NCI-H226 (cell line): ENCODE data around the gene GTF3C1.
"Not testable (repeated sequence)": the region's sequence is repeated elsewhere in the genome, so short reads cannot be mapped to it uniquely, and the experiment has no call there.

Source experiments
- DNase-seq: peaks from one replicate; pipeline ENCODE4 v3.0.0-alpha.2; 2015

The GTF3C1 gene

GRCh38 chr16:27462200-27462845 lies 87.4 kb downstream of the GTF3C1 start:
- DNase-seq: no peak

DNA sequence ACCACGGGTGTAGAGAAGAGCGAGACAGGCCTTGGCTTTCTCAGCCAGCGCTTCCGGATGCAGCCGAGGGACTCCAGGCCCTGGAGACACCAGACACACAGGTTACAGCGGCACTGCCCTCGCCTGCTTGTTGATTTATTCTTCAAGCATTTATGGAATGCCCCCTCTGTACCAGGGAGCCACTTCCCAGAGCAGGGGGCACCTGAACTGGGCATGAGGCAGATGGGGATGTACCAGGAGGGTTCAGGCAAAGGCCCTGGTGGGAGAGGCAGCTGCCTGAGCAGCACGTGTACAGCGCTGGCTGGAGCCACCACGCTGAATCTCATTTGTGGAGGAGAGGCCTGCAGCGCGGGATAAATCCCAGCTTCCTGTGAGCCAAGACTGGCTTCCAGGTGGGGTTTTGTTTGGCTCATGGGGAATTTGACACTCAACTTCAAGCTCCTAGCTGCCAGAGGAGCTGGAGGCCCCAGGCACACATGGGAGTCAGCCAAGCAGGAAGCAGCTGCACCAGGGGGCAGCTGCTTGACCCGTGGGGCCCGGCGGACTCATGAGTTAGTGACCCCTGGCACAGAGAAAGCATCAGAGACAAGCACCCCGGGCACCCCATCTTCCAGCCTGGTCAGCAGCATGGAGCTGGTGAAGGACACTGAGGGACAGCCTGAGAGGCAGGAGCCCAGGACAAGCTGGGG lies 88.1 kb downstream of the GTF3C1 start:
- DNase-seq: peak; percentile 62

GRCh38 chr16:27460663-27461482 lies 88.8 kb downstream of the GTF3C1 start:
- DNase-seq: no peak

DNA sequence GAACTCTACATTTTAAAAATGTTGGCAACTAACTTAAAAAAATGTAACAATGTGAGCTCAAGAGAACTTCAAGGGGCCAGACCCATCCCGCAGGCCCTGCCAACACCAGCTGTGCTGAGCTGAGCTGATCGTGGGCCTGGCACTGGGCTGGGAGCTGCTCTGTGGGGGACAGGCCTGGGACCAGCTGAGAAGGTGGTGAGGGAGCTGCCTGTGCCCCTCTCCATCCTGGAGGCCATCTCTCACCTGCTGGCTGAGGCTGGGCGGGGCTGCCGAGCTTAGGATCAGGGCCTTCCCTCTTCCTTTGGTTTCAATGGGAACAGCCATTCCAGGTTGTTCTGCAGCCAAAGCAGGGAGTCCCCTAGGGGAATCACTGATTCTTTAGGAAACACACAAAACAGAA lies 89.5 kb downstream of the GTF3C1 start:
- DNase-seq: no peak

DNA sequence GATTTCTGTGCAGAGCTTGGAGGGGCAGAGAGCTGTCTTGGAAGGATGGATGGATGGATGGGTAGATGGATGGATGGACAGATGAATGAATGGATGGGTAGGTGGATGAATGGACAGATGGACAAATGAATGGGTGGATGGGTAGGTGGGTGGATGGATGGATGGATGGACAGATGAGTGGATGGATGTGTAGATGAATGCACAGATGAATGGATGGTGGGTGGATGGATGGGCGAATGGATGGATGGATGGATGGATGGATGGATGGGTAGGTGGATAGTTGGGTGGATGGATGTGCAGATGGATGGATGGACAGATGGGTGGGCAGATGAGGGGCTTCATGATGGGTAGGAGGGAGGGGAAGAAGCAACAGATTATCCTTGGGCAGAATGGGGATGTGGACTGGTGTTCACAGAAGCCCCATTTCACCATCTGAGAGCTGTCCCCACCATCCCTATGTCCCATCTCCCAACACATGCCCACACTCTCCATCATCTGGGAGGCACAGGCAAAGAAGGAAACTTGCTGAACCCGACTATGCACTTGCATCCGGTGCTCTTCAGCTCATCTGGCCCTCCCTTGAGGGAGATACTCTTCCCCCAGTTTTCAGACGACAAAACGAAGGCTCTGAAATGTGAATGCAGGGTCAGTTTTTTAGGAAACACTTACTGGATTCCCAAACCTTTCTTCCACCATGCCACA lies 90.6 kb downstream of the GTF3C1 start:
- no peak for DNase-seq

DNA sequence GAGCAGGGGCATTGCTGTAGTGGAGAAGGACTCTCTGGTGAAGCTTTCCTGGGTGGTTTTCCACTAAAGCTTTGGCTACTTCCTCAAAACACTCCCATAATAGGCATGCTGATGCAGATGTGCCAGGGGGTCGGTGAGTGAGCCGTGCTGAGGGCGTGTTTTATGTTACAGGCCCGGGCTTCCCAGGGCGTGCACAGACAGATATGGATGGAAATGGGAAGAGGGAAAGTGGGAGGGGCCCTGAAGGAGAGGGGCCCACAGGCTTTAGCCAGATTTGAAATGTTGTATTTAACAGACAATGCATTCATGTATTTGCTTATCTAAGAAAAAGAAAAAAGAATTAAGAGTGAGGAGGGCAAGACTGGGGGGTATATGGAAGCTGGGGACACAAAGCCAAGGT lies 91.5 kb downstream of the GTF3C1 start:
- no peak for DNase-seq

GRCh38 chr16:27457605-27457900 lies 92.2 kb downstream of the GTF3C1 start:
- DNase-seq: not testable (repeated sequence)

- DNase-seq: no peak
Observed at GRCh38 chr16:27455700-27456099, 94.0 kb downstream of the GTF3C1 start.

DNA sequence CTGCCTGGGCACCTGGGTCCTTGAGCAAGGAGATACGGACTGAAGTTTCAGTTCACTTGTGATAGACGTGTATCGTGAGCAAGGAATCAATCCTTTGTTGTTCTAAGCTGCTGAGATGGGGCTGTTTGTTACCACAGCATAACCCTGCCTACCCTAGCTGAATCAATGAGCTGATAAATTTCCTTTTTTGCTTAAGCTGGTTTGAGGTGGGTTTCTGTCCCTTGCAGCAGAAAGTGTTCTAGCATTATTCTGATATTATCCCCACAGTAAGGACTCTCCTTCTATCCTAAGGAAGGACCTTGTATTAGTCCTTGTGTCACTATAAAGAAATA lies 96.3 kb downstream of the GTF3C1 start:
- no peak for DNase-seq

DNA sequence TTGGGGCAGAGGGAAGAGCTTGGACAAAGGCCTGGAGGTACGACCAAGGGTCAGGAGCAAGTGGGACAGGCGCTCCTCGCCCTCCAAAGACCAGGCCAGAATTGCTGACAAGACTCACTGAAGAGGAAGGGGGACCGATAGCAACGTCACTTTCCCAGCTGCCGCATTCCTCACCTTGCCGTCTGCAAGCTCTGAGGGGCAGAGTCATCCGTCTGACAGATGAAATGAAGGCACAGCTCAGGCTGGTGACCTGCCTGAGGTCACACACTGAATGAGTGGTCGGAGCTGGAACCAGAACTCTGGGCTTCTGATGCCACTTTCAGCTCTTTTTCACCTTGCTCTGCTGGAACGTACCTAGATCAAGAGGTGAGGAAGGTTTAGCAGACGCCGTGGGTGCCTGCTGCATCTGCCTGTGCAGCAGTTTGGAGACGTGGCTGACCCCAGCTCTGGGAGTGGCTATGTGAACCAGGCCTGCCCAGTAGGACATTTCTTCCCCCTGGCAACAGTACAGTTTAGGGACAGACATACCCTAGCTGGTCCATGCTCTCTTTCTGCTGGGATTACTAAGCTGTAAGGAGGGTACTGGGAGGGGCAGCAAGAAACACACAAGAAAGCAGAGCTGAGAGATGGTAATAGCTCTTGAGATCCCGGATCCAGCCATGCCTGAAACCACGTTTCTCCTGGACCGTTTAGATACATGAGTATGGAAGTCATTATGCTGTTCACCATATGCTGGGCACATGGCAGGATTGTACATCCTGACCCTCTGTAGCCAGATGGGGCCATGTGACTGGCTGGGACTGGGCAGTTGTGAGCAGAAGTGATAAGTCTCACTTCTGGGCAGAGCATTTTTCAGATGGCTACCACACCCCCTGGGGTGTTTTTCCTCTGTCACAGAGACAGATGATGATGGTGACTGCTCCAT lies 96.9 kb downstream of the GTF3C1 start:
- no peak for DNase-seq

GRCh38 chr16:27450196-27450549 lies 99.5 kb downstream of the GTF3C1 start:
- DNase-seq: no peak

DNA sequence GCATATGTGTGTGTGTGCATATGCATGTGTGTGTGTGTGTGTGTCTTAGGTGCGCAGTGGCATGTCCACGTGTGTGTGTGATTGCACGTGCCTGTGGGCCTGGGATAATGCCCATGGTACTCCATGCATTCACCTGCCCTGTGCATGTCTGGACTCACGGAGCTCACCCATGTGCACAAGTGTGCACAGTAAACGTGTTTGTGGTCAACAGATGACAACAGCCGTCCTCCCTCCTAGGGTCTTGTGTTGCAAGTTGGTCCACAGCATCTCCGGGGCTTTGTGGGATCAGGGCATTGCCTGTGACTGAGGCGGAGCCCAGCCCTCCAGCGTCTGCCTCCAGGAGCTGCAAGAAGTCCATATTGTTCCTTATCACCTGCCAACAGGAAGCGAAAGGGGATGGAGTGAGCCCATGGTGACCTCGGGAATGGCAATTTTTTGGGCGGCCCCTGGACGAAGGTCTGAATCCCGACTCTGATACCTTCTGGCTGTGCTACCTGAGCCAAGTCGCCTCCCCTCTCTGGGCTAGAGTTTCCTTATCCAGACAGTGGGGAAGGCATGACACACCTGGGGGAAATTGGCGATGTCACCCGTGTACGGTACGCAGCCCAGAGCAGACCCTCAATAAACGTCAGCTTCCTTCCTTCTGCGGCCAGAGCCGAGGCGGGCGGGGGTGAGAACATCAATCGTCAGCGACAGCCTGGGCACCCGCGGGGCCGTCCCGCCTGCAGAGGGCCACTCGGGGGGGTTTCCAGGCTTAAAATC lies 100.1 kb downstream of the GTF3C1 start:
- no peak for DNase-seq

- no peak for DNase-seq
Observed at GRCh38 chr16:27448532-27449433, 100.9 kb downstream of the GTF3C1 start.

DNA sequence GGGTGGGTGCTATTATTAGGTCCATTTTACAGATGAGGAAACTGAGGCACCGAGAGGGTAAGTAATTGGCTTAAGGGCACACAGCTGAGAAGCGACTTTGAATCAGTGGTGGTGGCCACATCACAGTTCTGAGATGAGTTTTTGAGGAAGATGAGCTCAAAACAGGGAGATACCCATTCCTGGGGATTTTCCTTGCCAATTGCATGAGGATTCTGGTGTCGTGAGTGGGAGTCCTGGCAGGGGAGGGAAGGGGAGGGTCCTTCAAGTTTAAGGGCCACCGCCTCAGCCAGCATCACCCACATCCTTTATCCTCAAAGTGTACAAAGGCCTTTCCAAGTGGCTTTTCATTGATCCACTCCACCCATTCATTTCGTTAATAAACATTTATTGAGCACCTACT lies 102.4 kb downstream of the GTF3C1 start:
- DNase-seq: no peak

- DNase-seq: no peak
Observed at GRCh38 chr16:27446721-27447120, 103.0 kb downstream of the GTF3C1 start.

- no peak for DNase-seq
Observed at GRCh38 chr16:27445502-27446175, 104.1 kb downstream of the GTF3C1 start.

DNA sequence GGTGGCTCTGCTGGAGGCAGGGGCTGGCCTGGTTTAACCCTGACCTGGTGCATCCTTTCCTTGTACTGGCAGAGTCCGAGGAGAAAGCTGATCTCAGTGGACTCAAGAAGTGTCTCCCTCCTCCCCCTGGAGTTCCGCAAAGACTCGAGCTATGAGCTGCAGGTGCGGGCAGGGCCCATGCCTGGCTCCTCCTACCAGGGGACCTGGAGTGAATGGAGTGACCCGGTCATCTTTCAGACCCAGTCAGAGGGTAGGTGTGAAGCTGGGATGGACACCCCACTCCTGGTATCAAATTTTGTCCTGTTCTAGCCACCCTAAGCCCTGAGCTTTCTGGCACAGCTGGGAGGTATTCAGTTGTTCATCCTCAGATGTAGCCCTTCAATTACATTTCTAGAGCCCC lies 105.2 kb downstream of the GTF3C1 start:
- no peak for DNase-seq

DNA sequence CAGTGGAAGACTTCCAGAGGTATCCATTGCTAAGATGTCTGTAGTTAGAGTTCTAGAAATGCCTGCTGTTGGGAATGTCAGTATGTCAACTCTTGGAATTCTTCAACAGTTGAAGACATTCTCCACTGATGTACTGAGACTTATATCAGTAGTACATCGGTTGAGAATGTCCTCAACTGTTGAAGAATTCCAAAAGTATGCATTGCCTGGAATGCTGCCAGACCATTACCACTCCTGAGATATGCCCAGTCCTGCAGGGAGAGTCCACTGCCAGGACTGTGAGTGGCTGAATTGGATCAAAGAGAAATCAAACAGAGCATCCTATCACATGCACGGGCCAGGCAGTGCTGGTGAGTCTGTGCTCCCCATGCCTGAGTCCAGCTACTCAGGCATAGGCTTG lies 105.7 kb downstream of the GTF3C1 start:
- DNase-seq: peak; percentile 87

DNA sequence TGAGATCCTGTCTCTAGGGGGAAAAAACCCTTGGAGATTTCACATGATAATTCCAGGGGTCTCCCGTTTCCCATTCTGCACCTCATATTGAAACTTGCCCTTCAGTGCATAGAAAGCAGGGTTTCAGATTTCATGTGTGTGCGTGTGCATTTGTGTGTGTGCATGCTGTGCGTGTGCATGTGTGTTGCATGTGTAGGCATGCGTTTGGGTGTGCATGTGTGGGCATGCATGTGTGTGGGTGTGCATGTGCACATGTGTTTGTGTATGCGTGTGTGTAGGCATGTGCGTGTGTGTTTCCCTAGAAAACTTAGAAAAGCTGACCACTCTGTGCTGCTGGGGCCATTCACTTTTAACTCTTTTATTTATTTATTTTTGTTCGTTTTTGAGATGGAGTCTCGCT lies 107.7 kb downstream of the GTF3C1 start:
- no peak for DNase-seq

DNA sequence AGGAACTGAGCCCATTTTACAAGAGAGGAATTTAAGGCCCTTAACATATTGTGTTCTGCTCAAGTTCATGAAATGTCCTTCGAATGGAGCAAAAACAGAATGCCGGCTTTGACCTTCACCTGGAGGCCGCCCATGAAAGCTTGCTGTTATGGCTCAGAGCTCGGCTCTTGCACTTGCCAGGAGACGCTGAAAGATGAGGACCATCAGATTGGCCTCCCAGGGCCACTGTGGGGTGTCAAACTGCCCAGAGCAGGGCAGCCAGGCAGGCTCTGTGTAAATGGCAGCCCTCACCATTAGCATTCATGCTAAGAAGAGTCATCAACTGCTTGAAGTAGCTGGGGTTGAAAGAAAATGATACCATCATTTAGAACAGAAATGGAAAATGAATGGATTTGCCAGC lies 108.4 kb downstream of the GTF3C1 start:
- no peak for DNase-seq
